HG03432 (cell line): ENCODE data around the gene PLAA.
A peak's percentile ranks its signal among the peaks of the same experiment; 100 is the strongest.
"Not testable (repeated sequence)": the region's sequence is repeated elsewhere in the genome, so short reads cannot be mapped to it uniquely, and the experiment has no call there.

Experiments
- ATAC-seq: cut with Tn5 transposase; IDR thresholded peaks from one replicate; pipeline ENCODE4 v1.9.1; 2021; ENCODE audit warnings: mild to moderate bottlenecking, moderate library complexity; ENCODE audit not compliant: unreplicated experiment

The PLAA gene

GRCh38 chr9:26937816-26938371 is 9.1 kb downstream of the PLAA start:
- no peak for ATAC-seq

- no peak for ATAC-seq
Observed at GRCh38 chr9:26935847-26936246, 11.2 kb downstream of the PLAA start.

DNA sequence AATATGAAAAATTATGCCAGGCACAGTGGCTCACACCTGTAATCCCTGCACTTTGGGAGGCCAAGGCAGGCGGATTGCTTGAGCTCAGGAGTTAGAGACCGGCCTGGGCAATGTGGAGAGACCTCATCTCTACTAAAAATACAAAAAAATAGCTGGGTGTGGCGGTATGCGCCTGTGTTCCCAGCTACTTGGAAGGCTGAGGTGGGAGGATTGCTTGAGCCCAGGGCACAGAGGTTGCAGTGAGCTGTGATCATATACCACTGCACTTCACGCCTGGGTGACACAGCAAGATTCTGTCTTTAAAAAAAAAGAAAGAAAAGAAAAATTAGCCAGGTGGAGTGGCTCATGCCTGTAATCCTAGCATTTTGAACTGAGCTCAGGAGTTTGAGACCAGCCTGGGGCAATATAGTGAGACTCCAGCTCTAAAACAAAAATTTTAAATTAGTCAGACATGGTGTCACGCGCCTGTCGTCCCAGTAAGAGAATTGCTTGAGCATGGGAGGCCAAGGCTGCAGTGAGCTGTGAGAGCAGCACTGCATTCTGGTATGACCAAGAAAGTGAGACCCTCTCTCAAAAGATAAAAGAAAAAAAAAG is 18.0 kb downstream of the PLAA start:
- no peak for ATAC-seq

- ATAC-seq = no peak
Observed at GRCh38 chr9:26925609-26926008, 21.4 kb downstream of the PLAA start.

DNA sequence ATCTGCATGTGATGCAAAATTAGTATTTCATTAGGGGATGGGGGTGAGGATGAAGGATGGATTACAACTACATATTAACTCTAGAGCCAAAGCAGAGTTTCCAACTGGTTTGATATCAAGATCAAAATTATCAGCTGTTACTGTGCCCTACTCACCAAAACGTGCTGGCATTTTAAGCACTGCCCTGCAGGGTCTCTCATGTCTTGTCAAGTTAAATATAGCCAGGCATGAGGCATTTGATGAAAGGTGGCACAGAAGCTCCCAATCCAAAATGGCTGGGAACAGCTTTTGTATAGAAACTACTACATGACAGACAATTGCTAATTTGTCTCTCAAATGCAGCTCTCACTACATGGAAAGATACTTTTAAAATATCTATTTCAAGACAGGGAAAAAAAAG is 27.3 kb downstream of the PLAA start:
- no peak for ATAC-seq

GRCh38 chr9:26913138-26913668 is 33.8 kb downstream of the PLAA start:
- ATAC-seq = no peak

DNA sequence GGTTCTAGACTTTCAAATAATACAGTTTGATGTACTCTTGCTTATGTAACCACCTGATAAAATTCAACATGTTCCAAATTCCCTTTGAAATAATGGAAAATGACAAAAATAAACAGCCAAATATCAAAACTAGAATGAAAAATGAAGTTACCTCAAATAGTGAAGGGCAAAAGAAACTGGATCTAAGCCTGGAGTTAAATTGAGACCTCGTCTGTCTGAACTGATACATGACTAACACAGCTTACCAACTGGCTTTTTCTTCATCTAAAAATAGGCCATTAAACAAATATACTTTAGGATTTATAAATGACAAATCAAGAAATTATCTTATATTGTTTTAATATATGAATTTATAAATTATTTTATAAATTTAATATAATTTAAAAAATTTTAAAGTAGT is 42.4 kb downstream of the PLAA start:
- ATAC-seq = no peak

GRCh38 chr9:26904070-26904469 is 43.0 kb downstream of the PLAA start:
- ATAC-seq = no peak

DNA sequence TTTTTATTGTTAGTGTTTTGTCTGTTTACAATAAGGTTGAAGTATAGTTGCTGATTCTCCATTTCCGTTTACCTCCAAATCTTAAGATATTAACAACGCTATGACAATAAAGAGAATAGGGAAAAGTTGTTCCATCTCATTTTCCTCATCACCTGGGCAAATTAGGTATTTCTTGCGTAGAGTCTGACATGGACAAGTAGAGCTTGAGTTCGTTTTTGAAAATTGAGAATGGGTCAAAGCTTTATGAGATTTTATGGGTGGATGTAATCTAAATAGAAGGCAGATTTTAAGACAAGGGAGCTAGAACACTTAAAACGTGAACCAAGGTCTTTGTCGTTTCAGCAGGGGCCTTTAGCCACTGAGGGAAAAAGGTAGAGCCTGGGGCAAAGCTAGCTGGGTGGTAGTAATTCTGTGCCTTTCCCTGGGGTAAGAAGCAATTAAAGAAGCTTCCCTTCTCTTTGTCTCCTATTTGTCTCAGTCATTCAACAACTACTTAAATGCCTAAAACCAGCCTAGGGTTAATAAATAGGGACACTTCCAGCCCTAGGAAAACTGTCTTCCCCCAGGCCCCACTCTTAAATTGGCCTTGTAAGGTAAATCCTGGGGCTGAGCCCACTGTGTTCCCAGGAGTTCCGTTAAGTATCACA is 53.9 kb downstream of the PLAA start:
- ATAC-seq = no peak

DNA sequence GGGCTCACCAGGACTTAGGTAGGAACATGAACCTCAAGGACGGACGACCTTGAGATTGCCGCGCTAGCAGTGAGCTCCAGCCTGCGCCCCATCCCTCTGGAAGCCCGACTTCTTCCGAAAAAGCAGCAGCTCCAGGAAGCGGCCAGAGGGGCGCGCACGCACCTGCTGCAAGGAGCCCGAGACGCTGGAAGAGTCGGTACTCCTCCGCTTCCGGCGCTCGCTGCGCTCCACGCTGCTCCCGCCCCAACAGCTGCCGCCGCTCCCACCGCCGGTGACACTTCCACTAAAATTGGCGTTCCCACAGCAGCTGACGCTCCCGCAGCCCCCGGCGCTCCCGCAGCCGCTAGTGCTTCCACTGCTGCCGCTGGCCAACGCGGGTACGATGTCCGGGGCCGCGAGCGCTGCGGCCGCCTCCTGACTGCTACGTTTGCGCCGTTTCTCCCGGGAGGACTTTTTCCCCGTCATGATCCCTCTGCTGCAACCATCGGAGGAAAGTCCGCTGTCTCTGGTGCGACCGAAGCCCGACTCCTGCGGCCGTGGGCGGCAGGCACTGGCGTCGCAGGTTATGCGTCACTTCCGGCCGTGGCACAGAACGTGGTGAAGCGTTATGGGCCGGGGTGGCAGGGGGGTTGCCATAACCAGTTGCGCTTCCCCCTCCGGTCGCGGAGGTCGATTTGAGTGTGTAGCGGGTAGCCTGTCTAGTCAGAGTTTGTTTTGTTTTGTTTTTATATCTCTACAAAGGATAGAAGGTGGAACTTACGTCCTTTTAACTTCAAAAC is 54.6 kb downstream of the PLAA start, which contains the start of gene CAAP1:
Gene CAAP1 (minus strand): TSS at position 552 of the 779 bp plus-strand sequence. CDS start 87 bp downstream, at position 465.
- ATAC-seq = peak; percentile 97

- ATAC-seq = no peak
Observed at GRCh38 chr9:26891726-26892125, 55.3 kb downstream of the PLAA start.

DNA sequence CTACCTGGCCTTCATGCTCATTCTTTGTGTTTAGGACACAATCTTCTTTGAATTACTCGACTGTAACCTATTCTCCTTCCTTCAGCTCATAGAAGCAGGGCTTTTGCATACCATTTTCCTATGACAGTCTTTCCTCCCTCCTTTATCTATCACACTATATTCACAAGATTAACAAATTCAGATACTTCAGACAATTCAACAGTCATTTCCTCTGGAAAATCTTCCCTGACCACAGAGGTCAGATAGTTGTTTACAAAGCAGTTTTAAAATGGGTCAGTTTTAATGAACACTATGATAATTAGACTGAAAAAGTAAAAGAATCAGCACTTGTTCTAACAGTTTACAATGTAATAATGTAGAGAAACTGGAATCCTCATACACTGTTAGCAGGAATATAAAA is 58.8 kb downstream of the PLAA start:
- no peak for ATAC-seq

GRCh38 chr9:26882154-26882553 is 64.9 kb downstream of the PLAA start:
- ATAC-seq = no peak

- no peak for ATAC-seq
Observed at GRCh38 chr9:26880262-26880661, 66.8 kb downstream of the PLAA start.

GRCh38 chr9:26875155-26875554 is 71.9 kb downstream of the PLAA start:
- ATAC-seq = not testable (repeated sequence)

DNA sequence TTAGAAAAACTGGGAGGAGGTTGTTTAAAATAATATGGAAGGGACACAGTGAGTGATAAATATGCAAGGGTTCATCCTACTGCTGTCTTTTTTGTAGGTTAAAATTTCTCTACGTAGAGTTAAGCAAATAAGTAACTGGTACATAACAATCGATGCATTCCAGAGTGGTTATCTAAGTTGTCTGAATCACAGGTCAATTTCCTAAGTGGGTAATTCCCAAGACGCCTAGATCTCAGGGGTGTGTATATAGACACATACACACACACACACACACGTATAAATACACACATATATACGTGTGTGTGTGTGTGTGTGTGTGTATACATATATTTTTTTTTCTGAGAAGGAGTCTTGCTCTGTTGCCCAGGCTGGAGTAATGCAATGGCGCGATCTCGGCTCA is 76.8 kb downstream of the PLAA start:
- ATAC-seq = no peak

GRCh38 chr9:26863074-26863473 is 84.0 kb downstream of the PLAA start:
- peak; percentile 43 for ATAC-seq

GRCh38 chr9:26856413-26857032 is 90.5 kb downstream of the PLAA start:
- ATAC-seq = peak; percentile 79
